Tibial nerve (tissue), 4 donors: ENCODE results near the gene MT3.

ENCODE experiments used
- CTCF ChIP-seq, 5 experiments: fragments of 200-600 bp in 3 of 5; fragments of 450-650 bp in 2 of 5; sonication (generic) in 3 of 5; IDR thresholded peaks; one replicate each; pipeline ENCODE4 v1.5.1; 2016 to 2019; ENCODE audit warnings: antibody characterized with exemption in 5 of 5, mild to moderate bottlenecking in 3 of 5, moderate library complexity in 2 of 5
- EP300 ChIP-seq, 2 donors: sonication (generic); formaldehyde crosslinking; IDR thresholded peaks; one replicate each; pipeline ENCODE4 v1.6.1; 2017; ENCODE audit warnings: antibody characterized with exemption in 2 of 2, mild to moderate bottlenecking in 1 of 2
- POLR2A ChIP-seq, 2 donors: fragments of 450-650 bp; IDR thresholded peaks; one replicate each; pipeline ENCODE4 v1.6.1; 2017; ENCODE audit warnings: antibody characterized with exemption in 2 of 2, mild to moderate bottlenecking in 2 of 2, moderate library complexity in 2 of 2

- TF ChIP-seq CTCF (IDR thresholded peaks at IDR 0.05) (no peak), POLR2A (IDR thresholded peaks at IDR 0.05) (no peak), EP300 (IDR thresholded peaks at IDR 0.05) (no peak)
Observed at GRCh38 chr16:56571525-56571924, 17.8 kb upstream of the MT3 start.
